Ovary (tissue), 9 donors: Measurements from ENCODE around the gene DEPDC1B. TPM values are rescaled to one million over a fixed set of nuclear protein-coding genes. Genes with fewer than 3 reads are reported as not detected.

Experiments
- DNase-seq, 5 donors: peaks; one replicate each; pipeline ENCODE4 v3.0.0-alpha.2; 2019 to 2020
- H3K27ac ChIP-seq, 2 donors: fragments of 200-600 bp; one replicate each; pipeline versions ENCODE4 v1.5.1 to v1.8.0; 2019 to 2022
- H3K27me3 ChIP-seq: fragments of 200-600 bp; one replicate; pipeline ENCODE4 v1.8.0; 2022
- H3K36me3 ChIP-seq: fragments of 200-600 bp; sonication (generic); one replicate; pipeline ENCODE4 v1.5.1; 2019
- H3K4me1 ChIP-seq: one replicate; pipeline ENCODE4 v1.8.1; 2013; ENCODE audit warnings: mild to moderate bottlenecking, moderate library complexity; ENCODE audit not compliant: insufficient read depth
- H3K4me3 ChIP-seq: fragments of 200-600 bp; sonication (generic); one replicate; pipeline ENCODE4 v1.5.1; 2017
- H3K9me3 ChIP-seq, 2 donors: fragments of 200-600 bp in 1 of 2; sonication (generic) in 1 of 2; one replicate each; pipeline versions ENCODE4 v1.5.1 to v1.8.1; 2013 to 2019; ENCODE audit warnings: mild to moderate bottlenecking in 1 of 2, moderate library complexity in 1 of 2
- CTCF ChIP-seq, 3 donors: fragments of 450-650 bp in 2 of 3; fragments of 200-600 bp in 1 of 3; IDR thresholded peaks; one replicate each; pipeline versions ENCODE4 v1.5.1 to v1.8.0; 2016 to 2022; ENCODE audit warnings: antibody characterized with exemption in 3 of 3, mild to moderate bottlenecking in 1 of 3
- EP300 ChIP-seq: sonication (generic); formaldehyde crosslinking; IDR thresholded peaks from one replicate; pipeline ENCODE4 v1.6.1; 2017; ENCODE audit warnings: antibody characterized with exemption
- POLR2A ChIP-seq: fragments of 450-650 bp; IDR thresholded peaks from one replicate; pipeline ENCODE4 v1.6.1; 2017; ENCODE audit warnings: antibody characterized with exemption, mild to moderate bottlenecking, moderate library complexity
- WGBS, 3 donors: extraction: QIAGEN DNeasy Blood & Tissue Kit in 1 of 3; methylation state at CpG; one replicate each; pipeline versions ENCODE4 v1.1.5 to v1.1.7; 2013 to 2017; 5-methylcytosine and 5-hydroxymethylcytosine counted together
- intact Hi-C, 4 donors: fragments of 100-400 bp; cut with DNase I; formaldehyde crosslinking; loops; one replicate each; pipeline versions ENCODE4 v1.11.0 to v1.15.1; 2022 to 2023
- polyA plus RNA-seq, 2 donors: library from polyadenylated mRNA; stranded (reverse); fragments of 200-250 nt in 1 of 2; fragments of 350-450 nt in 1 of 2; fragmentation: Illumina TruSeq in 1 of 2; extraction: RNeasy Lipid Tissue Mini Kit (QIAGEN cat#74804) in 1 of 2; gene quantifications; one replicate each; pipeline ENCODE4 v1.2.3, GENCODE V29; 2013 to 2014
- total RNA-seq, 7 donors: library from RNA; depleted of rRNA in 2 of 7; stranded (reverse); fragments of >200 nt in 2 of 7; fragmentation: NEBNext Ultra II Directional in 3 of 7; extraction: Animal tissue kit (Norgen Biotek cat#: 25700) in 3 of 7; gene quantifications; one replicate each; pipeline versions ENCODE4 v1.1.0 to v1.2.4, GENCODE V29; 2016 to 2023
- donor health status: DM: no; HTN: no; CAD: no; lungs with moderate emphysema.
- donor health status: DM: no; HTN: no; CAD: no.
- donor health status: Bipolar disorder and iron deficiency.
- donor health status: DM: yes; HTN: yes; CAD: no.
- donor health status: DM: no; HTN: no; CAD: no.
- donor health status: DM: yes; HTN: yes; CAD: no.

DEPDC1B gene
- total and polyA plus RNA-seq, 9 donors = 0.36 to 1.2 (median 0.65) TPM; not detected in 3

DNA sequence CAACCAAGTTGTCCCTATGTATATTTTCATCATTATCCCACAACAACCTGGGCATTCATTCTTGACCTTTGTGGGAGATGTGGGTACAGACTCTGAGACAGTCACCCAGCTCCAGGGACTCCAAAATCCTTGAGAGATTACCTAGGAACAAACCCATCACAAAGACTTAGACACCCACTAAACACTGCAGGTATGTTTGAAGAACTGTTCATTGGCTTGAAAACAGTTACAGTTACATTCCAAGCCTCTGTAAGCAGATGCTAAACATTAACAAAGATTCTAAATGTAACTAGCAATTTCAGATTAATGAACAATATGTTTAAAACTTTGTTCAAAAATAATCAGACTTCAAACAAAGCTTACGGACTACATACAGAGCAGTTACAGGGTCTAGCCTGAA, 24.7 kb downstream of the DEPDC1B start:
- Histone ChIP-seq H3K36me3 (no peaks in the 10 kb centered on the region), H3K4me3 (no peak overlapping the region), H3K9me3 (no peaks in the 10 kb centered on the region), H3K27ac (no peak overlapping the region), H3K4me1 (no peaks in the 10 kb centered on the region), H3K27me3 (no peaks in the 10 kb centered on the region)
- intact Hi-C loops = no loop called here
- no peak for TF ChIP-seq CTCF (IDR thresholded peaks at IDR 0.05)
- TF ChIP-seq EP300 = no peak
- no peak for TF ChIP-seq POLR2A
- no peak for DNase-seq
- 85 to 90% (median 88%) methylated on average over 1 of the region's 1 CpG for WGBS, 3 donors

DNA sequence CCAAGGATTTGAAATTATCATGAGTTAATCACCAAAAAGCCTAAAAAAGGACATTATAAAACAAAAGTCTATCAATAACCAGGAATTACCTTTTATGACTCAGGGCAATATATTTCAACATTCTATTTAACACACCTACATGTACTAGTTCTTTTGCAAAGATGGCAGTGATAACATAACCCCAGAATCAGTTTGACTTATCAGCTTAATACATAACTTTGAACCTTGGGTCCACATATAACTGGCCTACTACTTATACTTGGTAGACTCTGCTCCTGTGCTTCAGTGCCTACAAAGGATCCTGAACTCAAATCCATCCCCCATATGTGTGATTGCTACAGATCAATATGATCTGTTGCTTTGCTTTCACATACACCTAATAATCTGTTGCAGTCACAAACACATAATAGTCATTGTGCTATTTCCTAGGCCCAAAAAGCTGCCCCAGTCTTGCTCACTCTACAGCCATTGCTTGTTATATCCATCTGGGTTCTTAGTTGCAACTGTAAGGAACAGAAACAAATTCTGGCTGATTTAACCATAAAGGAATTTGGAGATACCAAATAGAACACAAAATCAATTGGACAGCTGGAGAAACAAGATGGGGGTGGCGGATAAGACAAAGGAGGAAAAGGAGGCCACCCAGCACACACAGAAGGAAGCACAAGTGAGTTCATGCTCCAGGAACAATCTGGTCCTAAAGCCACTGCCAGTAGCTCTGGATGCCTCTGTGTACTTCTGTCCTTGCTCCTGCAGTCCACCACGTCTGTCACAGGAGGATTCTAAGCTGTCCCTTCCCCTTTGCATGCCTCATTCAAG, 25.5 kb downstream of the DEPDC1B start:
- H3K27ac ChIP-seq = no peak overlapping the region
- WGBS, 3 donors = 75 to 82% (median 79%) methylated on average over 2 of the region's 2 CpGs
- DNase-seq = no peak
- no peak overlapping the region for H3K4me3 ChIP-seq
- no peaks in the 10 kb centered on the region for H3K9me3 ChIP-seq
- TF ChIP-seq CTCF (IDR thresholded peaks at IDR 0.05) (no peak), EP300 (no peak), POLR2A (no peak)
- intact Hi-C loops = no loop called here
- no peaks in the 10 kb centered on the region for H3K4me1 ChIP-seq
- H3K36me3 ChIP-seq = no peaks in the 10 kb centered on the region
- no peaks in the 10 kb centered on the region for H3K27me3 ChIP-seq

DNA sequence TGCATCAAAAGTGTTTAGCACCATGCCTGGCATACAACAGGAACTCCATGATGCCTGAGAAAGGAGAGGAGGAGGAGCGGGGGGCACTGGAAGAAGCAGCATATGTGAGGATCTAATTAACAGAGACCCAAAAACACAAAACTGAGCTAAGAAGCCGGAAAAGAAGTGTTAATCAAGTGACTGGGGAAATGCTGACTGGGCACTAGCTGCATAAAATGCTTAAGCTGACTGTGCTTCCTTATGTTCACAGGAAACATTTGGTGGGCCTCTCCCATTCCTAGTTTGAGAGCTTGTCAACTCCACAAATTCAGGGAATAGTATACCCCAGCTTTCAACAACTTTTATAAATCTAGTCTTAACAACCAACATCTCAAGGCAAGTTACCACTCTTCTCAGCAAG, 26.6 kb downstream of the DEPDC1B start:
- intact Hi-C loops = no loop called here
- Histone ChIP-seq H3K4me1 (no peaks in the 10 kb centered on the region), H3K4me3 (no peak overlapping the region), H3K36me3 (no peaks in the 10 kb centered on the region), H3K27me3 (no peaks in the 10 kb centered on the region), H3K9me3 (no peaks in the 10 kb centered on the region), H3K27ac (no peak overlapping the region)
- TF ChIP-seq EP300 (no peak), CTCF (IDR thresholded peaks at IDR 0.05) (no peak), POLR2A (no peak)
- 82 to 88% (median 88%) methylated on average over 2 of the region's 2 CpGs for WGBS, 3 donors
- DNase-seq = no peak

GRCh38 chr5:60672693-60673264, 27.2 kb downstream of the DEPDC1B start:
- TF ChIP-seq CTCF (IDR thresholded peaks at IDR 0.05) (no peak), EP300 (no peak), POLR2A (no peak)
- Histone ChIP-seq H3K9me3 (no peaks in the 10 kb centered on the region), H3K4me1 (no peaks in the 10 kb centered on the region), H3K4me3 (no peak overlapping the region), H3K27me3 (no peaks in the 10 kb centered on the region), H3K36me3 (no peaks in the 10 kb centered on the region), H3K27ac (no peak overlapping the region)
- no peak for DNase-seq
- 82 to 98% (median 95%) methylated on average over 3 of the region's 3 CpGs for WGBS, 3 donors
- intact Hi-C loops = no loop called here
